Vagina (tissue), 2 donors: ENCODE data around the gene DPP10. TPM values are rescaled to one million over a fixed set of nuclear protein-coding genes. Genes with fewer than 3 reads are reported as not detected.

ENCODE experiments used
- DNase-seq, 2 donors: peaks; one replicate each; pipeline ENCODE4 v3.0.0-alpha.2; 2017; ENCODE audit errors: extremely low spot score in 2 of 2
- H3K27ac ChIP-seq: fragments of 200-600 bp; sonication (generic); one replicate; pipeline ENCODE4 v1.5.1; 2019
- H3K27me3 ChIP-seq: fragments of 200-600 bp; sonication (generic); one replicate; pipeline ENCODE4 v1.5.1; 2019
- H3K36me3 ChIP-seq, 2 donors: fragments of 200-600 bp; sonication (generic); one replicate each; pipeline ENCODE4 v1.5.1; 2017 to 2019
- H3K4me1 ChIP-seq: fragments of 200-600 bp; sonication (generic); one replicate; pipeline ENCODE4 v1.5.1; 2019
- H3K4me3 ChIP-seq, 2 donors: fragments of 200-600 bp; sonication (generic); 1 replicate in 1 of 2; 2 replicates in 1 of 2; pipeline ENCODE4 v1.5.1; 2016 to 2019
- H3K9me3 ChIP-seq: fragments of 200-600 bp; sonication (generic); one replicate; pipeline ENCODE4 v1.5.1; 2019
- CTCF ChIP-seq, 3 experiments: fragments of 450-650 bp in 2 of 3; fragments of 200-600 bp in 1 of 3; sonication (generic) in 1 of 3; IDR thresholded peaks; one replicate each; pipeline ENCODE4 v1.5.1; 2017 to 2019; ENCODE audit warnings: antibody characterized with exemption in 3 of 3, mild to moderate bottlenecking in 2 of 3, moderate library complexity in 2 of 3
- POLR2A ChIP-seq, 2 donors: fragments of 450-650 bp; IDR thresholded peaks; one replicate each; pipeline ENCODE4 v1.6.1; 2017; ENCODE audit warnings: antibody characterized with exemption in 2 of 2, mild to moderate bottlenecking in 2 of 2, moderate library complexity in 2 of 2
- POLR2AphosphoS5 ChIP-seq, 2 donors: sonication (generic); formaldehyde crosslinking; IDR thresholded peaks; one replicate each; pipeline ENCODE4 v1.9.0; 2017; ENCODE audit warnings: antibody characterized with exemption in 2 of 2, mild to moderate bottlenecking in 2 of 2, low read depth in 1 of 2; ENCODE audit not compliant: insufficient read depth in 1 of 2
- intact Hi-C: fragments of 100-400 bp; cut with DNase I; formaldehyde crosslinking; loops from one replicate; pipeline ENCODE4 v1.15.1; 2023
- total RNA-seq: library from RNA; depleted of rRNA; stranded (reverse); fragments of >200 nt; gene quantifications from one replicate; pipeline ENCODE4 v1.2.3, GENCODE V29; 2016

Gene DPP10
- total RNA-seq, 1 donor from 2014 or later = not detected

- TF ChIP-seq POLR2A (IDR thresholded peaks at IDR 0.05) (no peak), POLR2AphosphoS5 (IDR thresholded peaks at IDR 0.05; ENCODE audit: insufficient read depth in 1 of 2, low read depth in 1 of 2) (no peak), CTCF (IDR thresholded peaks at IDR 0.05) (no peak)
- no peak overlapping the region for H3K4me3 ChIP-seq
- H3K27ac ChIP-seq = no peak overlapping the region
- H3K9me3 ChIP-seq = no peaks in the 10 kb centered on the region
- intact Hi-C loops = no loop called here
- no peaks in the 10 kb centered on the region for H3K36me3 ChIP-seq
- no peaks in the 10 kb centered on the region for H3K4me1 ChIP-seq
- no peak for DNase-seq
- H3K27me3 ChIP-seq = no peaks in the 10 kb centered on the region
Measured at GRCh38 chr2:115219296-115219695, 776.9 kb downstream of the DPP10 start.

GRCh38 chr2:115234186-115234585, 791.7 kb downstream of the DPP10 start:
- H3K4me3 ChIP-seq = no peak overlapping the region
- intact Hi-C loops = no loop called here
- no peaks in the 10 kb centered on the region for H3K36me3 ChIP-seq
- no peak overlapping the region for H3K27ac ChIP-seq
- no peak for TF ChIP-seq CTCF (IDR thresholded peaks at IDR 0.05)
- TF ChIP-seq POLR2AphosphoS5 (IDR thresholded peaks at IDR 0.05; ENCODE audit: insufficient read depth in 1 of 2, low read depth in 1 of 2) = no peak
- TF ChIP-seq POLR2A (IDR thresholded peaks at IDR 0.05) = no peak
- H3K4me1 ChIP-seq = no peaks in the 10 kb centered on the region
- H3K27me3 ChIP-seq = no peaks in the 10 kb centered on the region
- DNase-seq = no peak
- H3K9me3 ChIP-seq = no peaks in the 10 kb centered on the region

GRCh38 chr2:115234737-115235136, 792.3 kb downstream of the DPP10 start:
- no peaks in the 10 kb centered on the region for H3K9me3 ChIP-seq
- intact Hi-C loops = no loop called here
- no peak for DNase-seq
- no peak overlapping the region for H3K4me3 ChIP-seq
- H3K4me1 ChIP-seq = no peaks in the 10 kb centered on the region
- H3K27ac ChIP-seq = no peak overlapping the region
- TF ChIP-seq POLR2AphosphoS5 (IDR thresholded peaks at IDR 0.05; ENCODE audit: insufficient read depth in 1 of 2, low read depth in 1 of 2) = no peak
- H3K36me3 ChIP-seq = no peaks in the 10 kb centered on the region
- H3K27me3 ChIP-seq = no peaks in the 10 kb centered on the region

GRCh38 chr2:115248066-115248465, 805.6 kb downstream of the DPP10 start:
- intact Hi-C loops = no loop called here
- no peaks in the 10 kb centered on the region for H3K27me3 ChIP-seq
- no peaks in the 10 kb centered on the region for H3K9me3 ChIP-seq
- no peaks in the 10 kb centered on the region for H3K36me3 ChIP-seq
- TF ChIP-seq POLR2A (IDR thresholded peaks at IDR 0.05) (no peak), POLR2AphosphoS5 (IDR thresholded peaks at IDR 0.05; ENCODE audit: insufficient read depth in 1 of 2, low read depth in 1 of 2) (no peak), CTCF (IDR thresholded peaks at IDR 0.05) (no peak)
- no peaks in the 10 kb centered on the region for H3K4me1 ChIP-seq
- H3K4me3 ChIP-seq = no peak overlapping the region
- DNase-seq = no peak
- H3K27ac ChIP-seq = no peak overlapping the region

- H3K4me3 ChIP-seq = no peak overlapping the region
- TF ChIP-seq POLR2AphosphoS5 (IDR thresholded peaks at IDR 0.05; ENCODE audit: insufficient read depth in 1 of 2, low read depth in 1 of 2) = no peak
- no peak for TF ChIP-seq POLR2A (IDR thresholded peaks at IDR 0.05)
- no peak for TF ChIP-seq CTCF (IDR thresholded peaks at IDR 0.05)
- no peaks in the 10 kb centered on the region for H3K27me3 ChIP-seq
- H3K9me3 ChIP-seq = no peaks in the 10 kb centered on the region
- H3K4me1 ChIP-seq = no peaks in the 10 kb centered on the region
- no peak overlapping the region for H3K27ac ChIP-seq
- no peak for DNase-seq
- H3K36me3 ChIP-seq = no peaks in the 10 kb centered on the region
- intact Hi-C loops = no loop called here
Measured at GRCh38 chr2:115277366-115277765, 834.9 kb downstream of the DPP10 start.

GRCh38 chr2:115285416-115285815, 843.0 kb downstream of the DPP10 start:
- Histone ChIP-seq H3K4me3 (no peak overlapping the region), H3K4me1 (no peaks in the 10 kb centered on the region), H3K27ac (no peak overlapping the region), H3K9me3 (no peaks in the 10 kb centered on the region), H3K36me3 (no peaks in the 10 kb centered on the region), H3K27me3 (no peaks in the 10 kb centered on the region)
- intact Hi-C loops = no loop called here
- DNase-seq = no peak
- TF ChIP-seq CTCF (IDR thresholded peaks at IDR 0.05) = no peak
- no peak for TF ChIP-seq POLR2A (IDR thresholded peaks at IDR 0.05)
- no peak for TF ChIP-seq POLR2AphosphoS5 (IDR thresholded peaks at IDR 0.05; ENCODE audit: insufficient read depth in 1 of 2, low read depth in 1 of 2)
